ENCODE measurements around the gene ORC3.

The ORC3 gene

GRCh38 chr6:87673237-87673636, 83.3 kb downstream of the ORC3 start:
- no peak overlapping the region for H3K4me3 ChIP-seq (ENCODE audit: low read depth, low read length)
- ChIA-PET CTCF (interaction anchor here (1.2 kb wide), 1 partner anchor 8 kb away, joined by 3 read pairs; no protein-coding TSS in a partner anchor), POLR2A (no interaction called here)
- no peak for TF ChIP-seq CTCF (IDR thresholded peaks at IDR 0.05; ENCODE audit: insufficient read depth, low read length, missing control alignments)
- no peak for DNase-seq (ENCODE audit: low read depth, low spot score)

DNA sequence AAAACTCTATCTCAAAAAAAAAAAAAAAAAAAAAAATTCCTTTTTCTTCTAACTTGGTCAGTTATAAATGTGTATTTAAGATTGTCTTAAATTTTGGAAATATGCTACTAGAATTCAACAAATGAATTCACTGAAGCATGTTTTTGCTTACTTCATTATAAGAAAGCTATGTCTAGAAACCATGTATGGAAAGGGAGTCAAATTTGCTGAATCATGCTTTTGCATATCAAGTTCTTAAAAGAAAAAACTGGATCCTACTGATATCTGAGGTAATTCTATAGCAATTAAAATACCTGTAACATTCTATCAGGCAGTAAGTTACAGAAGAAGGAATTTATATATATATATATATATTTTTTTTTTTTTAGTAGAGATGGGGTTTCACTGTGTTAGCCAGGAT, 84.4 kb downstream of the ORC3 start:
- no peak for TF ChIP-seq CTCF (IDR thresholded peaks at IDR 0.05; ENCODE audit: insufficient read depth, low read length, missing control alignments)
- DNase-seq (ENCODE audit: low read depth, low spot score): no peak
- CTCF ChIA-PET: no interaction called here
- POLR2A ChIA-PET: no interaction called here
- H3K4me3 ChIP-seq (ENCODE audit: low read depth, low read length): no peak overlapping the region

DNA sequence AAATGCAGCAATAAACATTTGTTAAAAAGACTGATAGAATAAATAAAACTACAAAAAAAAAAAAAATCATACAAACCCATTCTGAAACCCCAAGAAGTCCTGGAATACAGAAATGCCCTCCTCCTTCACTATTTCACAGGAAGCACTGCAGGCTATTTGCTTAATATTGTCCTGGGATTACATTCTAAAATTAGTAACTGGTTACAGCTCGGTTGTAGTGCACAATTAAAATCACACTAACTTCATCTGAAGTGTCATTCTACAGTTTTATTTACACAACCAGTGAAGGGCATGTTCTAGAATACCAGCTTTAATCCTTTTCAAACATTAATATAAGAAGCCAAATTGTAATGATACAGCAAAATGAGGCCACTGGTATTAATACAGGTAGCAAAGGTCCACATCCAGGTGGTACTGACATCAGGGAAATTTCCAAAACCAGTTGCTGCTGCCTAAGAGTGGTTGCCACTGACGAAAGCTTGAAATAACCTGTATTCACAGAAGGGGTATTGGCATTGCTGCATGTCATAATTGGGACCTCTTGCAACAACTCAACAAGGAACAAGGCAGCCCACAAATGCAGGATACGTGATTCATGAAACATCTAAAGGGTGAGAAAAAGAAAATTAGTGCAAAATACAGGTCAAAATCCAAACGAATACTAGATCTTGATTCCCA, 85.2 kb downstream of the ORC3 start:
- H3K4me3 ChIP-seq (ENCODE audit: low read depth, low read length): no peak overlapping the region
- ChIA-PET CTCF (no interaction called here), POLR2A (no interaction called here)
- no peak for DNase-seq (ENCODE audit: low read depth, low spot score)
- no peak for TF ChIP-seq CTCF (IDR thresholded peaks at IDR 0.05; ENCODE audit: insufficient read depth, low read length, missing control alignments)

DNA sequence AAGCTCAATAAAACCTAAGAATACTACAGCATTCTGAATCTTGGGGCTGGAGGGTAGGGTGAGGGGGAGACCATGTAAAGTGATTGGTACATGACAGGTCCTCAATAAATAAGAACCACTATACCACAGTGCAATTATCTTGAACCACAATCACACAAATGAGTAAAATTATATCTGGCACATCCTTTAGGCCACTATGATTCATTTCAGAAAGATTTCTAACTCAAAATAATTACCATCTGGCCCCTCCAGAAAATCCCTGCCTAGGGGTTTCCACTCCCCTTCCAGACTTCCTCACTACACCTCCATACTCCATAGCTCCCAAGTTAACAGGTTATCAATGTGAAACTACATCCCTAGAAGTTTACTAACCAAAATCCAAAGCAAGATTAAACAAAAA, 92.4 kb downstream of the ORC3 start:
- no peak overlapping the region for H3K4me3 ChIP-seq (ENCODE audit: low read depth, low read length)
- CTCF ChIA-PET: interaction anchor here (1.1 kb wide), 1 partner anchor 149 kb away, joined by 3 read pairs; no protein-coding TSS in a partner anchor
- TF ChIP-seq CTCF (IDR thresholded peaks at IDR 0.05; ENCODE audit: insufficient read depth, low read length, missing control alignments): no peak
- POLR2A ChIA-PET: no interaction called here
- DNase-seq (ENCODE audit: low read depth, low spot score): no peak

GRCh38 chr6:87683890-87684289, 94.0 kb downstream of the ORC3 start:
- ChIA-PET CTCF (no interaction called here), POLR2A (interaction anchor here (1.0 kb wide), 1 partner anchor 13 kb away, joined by 3 read pairs; no protein-coding TSS in a partner anchor)

More at GRCh38 chr6:87683890-87684289, 94.0 kb downstream of the ORC3 start:
- no peak for DNase-seq (ENCODE audit: low read depth, low spot score)
- no peak for TF ChIP-seq CTCF (IDR thresholded peaks at IDR 0.05; ENCODE audit: insufficient read depth, low read length, missing control alignments)
- no peak overlapping the region for H3K4me3 ChIP-seq (ENCODE audit: low read depth, low read length)
